HCEC 1CT (cell line): ENCODE measurements around the gene UCN2.
A peak's percentile ranks its signal among the peaks of the same experiment; 100 is the strongest.
"Not testable (repeated sequence)": the region's sequence is repeated elsewhere in the genome, so short reads cannot be mapped to it uniquely, and the experiment has no call there.

Source experiments
- DNase-seq: peaks from one replicate; pipeline ENCODE4 v3.0.0-alpha.2; 2017

The UCN2 gene

GRCh38 chr3:48532271-48532976 is 31.2 kb downstream of the UCN2 start:
- no peak for DNase-seq

- not testable (repeated sequence) for DNase-seq
Observed at GRCh38 chr3:48530701-48531100, 32.9 kb downstream of the UCN2 start.

GRCh38 chr3:48528754-48529153 is 34.8 kb downstream of the UCN2 start:
- peak; percentile 12 for DNase-seq

- DNase-seq: no peak
Observed at GRCh38 chr3:48528048-48528447, 35.5 kb downstream of the UCN2 start.

- no peak for DNase-seq
Observed at GRCh38 chr3:48524970-48525369, 38.6 kb downstream of the UCN2 start.

GRCh38 chr3:48521635-48522034 is 41.9 kb downstream of the UCN2 start:
- DNase-seq: no peak

- DNase-seq: no peak
Observed at GRCh38 chr3:48519277-48519643, 44.3 kb downstream of the UCN2 start.

GRCh38 chr3:48518638-48519276 is 44.8 kb downstream of the UCN2 start:
- DNase-seq: no peak

GRCh38 chr3:48518069-48518468 is 45.5 kb downstream of the UCN2 start:
- no peak for DNase-seq

- DNase-seq: no peak
Observed at GRCh38 chr3:48516571-48516970, 47.0 kb downstream of the UCN2 start.

- no peak for DNase-seq
Observed at GRCh38 chr3:48514431-48515227, 49.0 kb downstream of the UCN2 start.
